GM12878 (cell line): ENCODE data around the gene OR56A1. TPM values are rescaled to one million over a fixed set of nuclear protein-coding genes. Genes with fewer than 3 reads are reported as not detected.

Experiments
- ATAC-seq: fragments of 200-7000 bp; cut with Tn5 transposase; 3 replicates; pipeline ENCODE4 v1.9.1; 2020; ENCODE audit warnings: mild to moderate bottlenecking, moderate library complexity
- BruUV-seq: library from RNA; stranded (reverse); fragments of 400-500 nt; replicated peaks from 2 replicates; lab custom pipeline; 2021; lab: Mats Ljungman, UMichigan
- CTCF ChIA-PET: fragments of 300-600 bp; sonication (Branson Sonifier 250); formaldehyde crosslinking; extraction: SDS; loops from one replicate; lab custom pipeline; 2021; ENCODE audit warnings: inconsistent platforms; lab: Yijun Ruan, JAX
- POLR2A ChIA-PET: fragments of 350-600 bp; formaldehyde crosslinking; extraction: SDS; loops from one replicate; lab custom pipeline; 2021; ENCODE audit warnings: inconsistent platforms; lab: Charles Lee
- RAD21 ChIA-PET: fragments of 300-600 bp; sonication (Branson Sonifier 250); formaldehyde crosslinking; loops from one replicate; lab custom pipeline; 2023; ENCODE audit warnings: antibody characterized with exemption; ENCODE audit not compliant: unreplicated experiment; lab: Charles Lee
- SMC1A ChIA-PET: fragments of 300-600 bp; sonication (Branson Sonifier 250); formaldehyde crosslinking; loops from one replicate; lab custom pipeline; 2023; ENCODE audit not compliant: unreplicated experiment, uncharacterized antibody; lab: Charles Lee
- DNase-seq: peaks from one replicate; pipeline ENCODE4 v3.0.0-alpha.2; 2011; ENCODE audit warnings: low read depth, low spot score
- FAIRE-seq: peaks from 3 replicates; lab custom pipeline; 2011; peaks lifted over from hg19 to GRCh38; lab: Jason Lieb, UNC
- H2AFZ ChIP-seq: 2 replicates; pipeline ENCODE4 v1.6.0; 2011; ENCODE audit warnings: low read depth, low read length, control low read depth; ENCODE audit not compliant: control insufficient read depth
- H3K27ac ChIP-seq: 2 replicates; pipeline ENCODE4 v1.5.1; 2011; ENCODE audit warnings: control low read depth; ENCODE audit not compliant: control insufficient read depth, insufficient read depth
- H3K27me3 ChIP-seq, 2 experiments: replicated peaks in 1 of 2; 2 replicates each; pipeline versions ENCODE4 v1.6.0 to v1.6.1; 2011; ENCODE audit warnings: low read length in 1 of 2; ENCODE audit not compliant: control insufficient read depth in 2 of 2, insufficient read depth in 2 of 2
- H3K36me3 ChIP-seq, 2 experiments: 2 replicates each; pipeline ENCODE4 v1.5.1; 2011; ENCODE audit warnings: low read length in 1 of 2; ENCODE audit not compliant: control insufficient read depth in 2 of 2, insufficient read depth in 2 of 2
- H3K4me1 ChIP-seq: 2 replicates; pipeline ENCODE4 v1.6.1; 2011; ENCODE audit warnings: mild to moderate bottlenecking, low read length, moderate library complexity, mixed read lengths; ENCODE audit not compliant: control insufficient read depth, insufficient read depth
- H3K4me2 ChIP-seq: 2 replicates; pipeline ENCODE4 v1.6.0; 2011; ENCODE audit warnings: control low read depth; ENCODE audit not compliant: control insufficient read depth, insufficient read depth
- H3K4me3 ChIP-seq: fragments of 200-600 bp; sonication (generic); 2 replicates; pipeline ENCODE4 v1.5.1; 2016
- H3K79me2 ChIP-seq: 2 replicates; pipeline ENCODE4 v1.6.0; 2011; ENCODE audit warnings: low read length; ENCODE audit not compliant: control insufficient read depth, insufficient read depth
- H3K9ac ChIP-seq: 2 replicates; pipeline ENCODE4 v1.8.0; 2011; ENCODE audit warnings: low read length, control low read depth, mixed read lengths; ENCODE audit not compliant: control insufficient read depth, insufficient read depth
- H3K9me3 ChIP-seq: replicated peaks from 3 replicates; pipeline ENCODE4 v1.5.1; 2011; ENCODE audit warnings: mild to moderate bottlenecking, low read length; ENCODE audit not compliant: control insufficient read depth, insufficient read depth
- H4K20me1 ChIP-seq: 2 replicates; pipeline ENCODE4 v1.6.0; 2011; ENCODE audit not compliant: control insufficient read depth, insufficient read depth
- CTCF ChIP-seq, 3 experiments: IDR thresholded peaks in 2 of 3; conservative IDR thresholded peaks in 1 of 3; 2 replicates each; pipeline ENCODE4 v1.5.1; 2011; ENCODE audit warnings: low read depth in 3 of 3, low read length in 3 of 3, mild to moderate bottlenecking in 3 of 3, control low read depth in 2 of 3, moderate library complexity in 2 of 3, inconsistent platforms in 1 of 3, mixed read lengths in 1 of 3; ENCODE audit not compliant: control insufficient read depth in 2 of 3, insufficient read depth in 1 of 3; ENCODE audit errors: extremely low read depth in 1 of 3
- DPF2 ChIP-seq: fragments of 450-650 bp; IDR thresholded peaks from 2 replicates; pipeline ENCODE4 v1.6.1; 2017; ENCODE audit warnings: mild to moderate bottlenecking
- MTA3 ChIP-seq: IDR thresholded peaks from 2 replicates; pipeline ENCODE4 v1.6.1; 2012; ENCODE audit warnings: low read length, inconsistent platforms, borderline replicate concordance
- NFXL1 ChIP-seq: fragments of 450-650 bp; IDR thresholded peaks from 2 replicates; pipeline ENCODE4 v1.6.1; 2017; ENCODE audit warnings: antibody characterized with exemption, mild to moderate bottlenecking, borderline replicate concordance
- RAD21 ChIP-seq: IDR thresholded peaks from 2 replicates; pipeline ENCODE4 v1.6.1; 2011; ENCODE audit warnings: mild to moderate bottlenecking, low read depth, low read length, moderate library complexity; ENCODE audit not compliant: insufficient read depth
- SMC3 ChIP-seq: IDR thresholded peaks from 2 replicates; pipeline ENCODE4 v1.6.1; 2011; ENCODE audit warnings: low read length, improper control_type of control experiment, borderline replicate concordance
- ZBTB33 ChIP-seq: fragments of 450-650 bp; IDR thresholded peaks from 2 replicates; pipeline ENCODE4 v1.6.1; 2017; ENCODE audit warnings: mild to moderate bottlenecking
- ZBTB4 ChIP-seq: fragments of 450-650 bp; formaldehyde crosslinking; IDR thresholded peaks from 2 replicates; pipeline ENCODE4 v1.4.0; 2022; ENCODE audit warnings: mild to moderate bottlenecking, moderate library complexity
- WGBS: methylation state at CpG from one replicate; pipeline ENCODE4 v1.1.6; 2016; ENCODE audit warnings: low lambda C conversion rate; ENCODE audit not compliant: insufficient replicate concordance, insufficient coverage; ENCODE audit errors: missing lambda C conversion rate; 5-methylcytosine and 5-hydroxymethylcytosine counted together
- in situ Hi-C: fragments of 300-500 bp; cut with MboI; formaldehyde crosslinking; loops from 9 replicates; pipeline ENCODE4 v1.14.3; 2018; ENCODE audit warnings: mixed read lengths
- intact Hi-C: fragments of 100-400 bp; cut with micrococcal nuclease; formaldehyde crosslinking; loops from one replicate; pipeline ENCODE4 v1.14.2; 2022; ENCODE audit not compliant: unreplicated experiment
- polyA plus RNA-seq, 11 experiments: library from polyadenylated mRNA; depleted of rRNA in 4 of 11; unstranded in 6 of 11; stranded (reverse) in 5 of 11; fragments of >200 nt; fragmentation: Nextera tagmentation in 4 of 11; fragmentation: Illumina TruSeq in 1 of 11; extraction: Ambion mirVana in 4 of 11; extraction: Trizol in 1 of 11; gene quantifications; 1 replicate in 1 of 11; 2 replicates in 10 of 11; pipeline versions ENCODE4 v1.2.1 to v1.2.3, GENCODE V29; 2011 to 2016; ENCODE audit warnings: inconsistent platforms in 2 of 11, missing spikeins in 2 of 11, low read depth in 1 of 11
- total RNA-seq, 4 experiments: library from RNA; depleted of rRNA in 3 of 4; stranded (reverse); fragments of >200 nt in 3 of 4; fragmentation: Illumina TruSeq in 1 of 4; extraction: Trizol in 1 of 4; gene quantifications; 2 replicates each; pipeline versions ENCODE4 v1.2.1 to v1.2.3, GENCODE V29; 2013 to 2021

Gene OR56A1
- total and polyA plus RNA-seq, 10 of the 15 experiments (the other 5 are each of a cell fraction or from before 2014, with no cell fraction given) = not detected

GRCh38 chr11:5994791-5995190 is 35.8 kb downstream of the OR56A1 start (continued):
- TF ChIP-seq ZBTB33 (no peak), MTA3 (no peak)

- Histone ChIP-seq H3K9me3 (no peaks in the 10 kb centered on the region), H3K4me1 (no peaks in the 10 kb centered on the region), H3K27me3 (no peaks in the 10 kb centered on the region), H3K36me3 (no peaks in the 10 kb centered on the region), H3K4me2 (no peak overlapping the region), H3K9ac (no peak overlapping the region), H3K79me2 (no peaks in the 10 kb centered on the region), H3K4me3 (no peak overlapping the region), H2AFZ (no peak overlapping the region), H3K27ac (no peak overlapping the region), H4K20me1 (no peaks in the 10 kb centered on the region)
- ATAC-seq = peak; percentile 52; the same call in 2 of the 3 replicates
- CTCF ChIA-PET = interaction anchor here (0.6 to 1.9 kb wide), 6 partner anchors 17 to 1993 kb away, joined by 3 to 14 read pairs (median 4); no protein-coding TSS in a partner anchor
- in situ Hi-C loops = no loop called here
- POLR2A ChIA-PET = no interaction called here
- BruUV-seq = no TSS peak
- intact Hi-C loops = no loop called here
- SMC1A ChIA-PET = interaction anchor here (0.7 to 0.8 kb wide), 2 partner anchors 14 to 209 kb away, joined by 3 read pairs; partner anchors contain the start of gene OR56A4
- FAIRE-seq = no peak
- DNase-seq = no peak
- RAD21 ChIA-PET = interaction anchor here (0.9 to 1.3 kb wide), 2 partner anchors 313 to 370 kb away, joined by 3 read pairs; no protein-coding TSS in a partner anchor
- 18% methylated on average over 3 of the region's 3 CpGs for WGBS
- TF ChIP-seq RAD21 (peak; percentile 37), SMC3 (peak; percentile 57), NFXL1 (no peak), ZBTB4 (CRISPR knock-in tag) (no peak), CTCF (IDR thresholded peaks at IDR 0.05 in 2 of 3, conservative IDR thresholded peaks at IDR 0.05 in 1 of 3; ENCODE audit: control insufficient read depth in 2 of 3, extremely low read depth in 1 of 3, insufficient read depth in 1 of 3, low read depth in 3 of 3, low read length in 3 of 3) (peak; percentile 43 to 55 (median 49); a peak in 5 of 6 replicates), DPF2 (no peak)
These were observed 37.8 kb downstream of the OR56A1 start for GRCh38 chr11:5992604-5993251.
